Glomerular visceral epithelial cell (primary cell): Measurements from ENCODE around the gene FGG.
"Not testable (repeated sequence)": the region's sequence is repeated elsewhere in the genome, so short reads cannot be mapped to it uniquely, and the experiment has no call there.

ENCODE experiments used
- DNase-seq: peaks from one replicate; pipeline ENCODE4 v3.0.0-alpha.2; 2016; ENCODE audit errors: extremely low spot score

The FGG gene

DNA sequence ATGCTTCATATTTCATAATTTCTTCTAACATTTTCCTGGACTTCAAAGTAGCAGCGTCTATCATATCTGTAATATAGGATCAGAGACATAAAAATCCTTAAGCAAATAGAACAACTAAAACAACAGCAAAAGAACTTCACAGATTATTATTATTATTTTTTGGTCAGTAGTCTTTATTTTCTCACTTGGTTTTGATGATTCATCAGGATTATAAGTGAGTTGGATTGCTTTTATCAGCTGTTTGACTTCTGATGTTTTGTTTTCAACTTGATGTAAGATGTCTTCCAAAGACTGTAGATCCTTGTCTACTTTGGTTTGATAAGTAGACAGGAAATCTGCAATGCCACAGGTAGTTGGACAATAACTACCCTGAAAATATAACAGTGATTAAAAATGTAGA is 623 bp downstream of the FGG start:
- no peak for DNase-seq

DNA sequence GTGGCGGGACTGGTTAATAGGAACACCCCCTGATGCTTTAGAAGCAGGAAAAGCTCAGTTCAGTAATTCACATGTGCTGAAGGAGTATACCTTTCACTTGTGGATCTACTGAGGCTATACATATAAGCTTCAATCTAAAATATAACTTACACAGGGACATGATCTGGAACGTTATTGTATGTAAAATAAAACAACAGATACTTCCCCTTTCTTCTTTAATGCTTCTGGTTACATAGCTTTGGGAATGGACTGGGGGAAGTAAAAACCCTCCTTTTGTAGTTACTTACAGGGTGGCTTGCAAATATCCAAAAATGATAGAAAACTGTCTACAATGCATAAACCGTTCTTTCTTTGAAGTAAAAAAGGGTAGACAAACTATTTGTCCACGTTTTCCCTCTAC is 1.9 kb downstream of the FGG start:
- no peak for DNase-seq

DNA sequence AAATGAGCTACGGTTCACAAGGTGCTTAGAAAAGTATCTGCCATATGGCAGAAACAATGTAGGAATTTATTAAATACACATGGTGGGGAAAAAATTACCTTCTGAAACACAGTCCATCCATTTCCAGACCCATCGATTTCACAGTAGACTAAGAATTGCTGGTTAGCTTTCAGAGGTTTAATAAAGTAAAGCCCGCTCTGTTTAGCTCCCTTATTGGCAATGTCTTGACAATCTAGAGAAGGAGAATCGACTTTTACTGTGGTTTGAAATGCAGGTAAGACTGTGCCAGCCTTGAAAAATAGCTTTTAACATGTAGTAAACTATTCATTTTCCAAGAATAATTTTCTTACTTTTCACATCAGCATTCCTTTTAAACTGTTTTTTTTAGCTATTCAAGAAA is 2.9 kb downstream of the FGG start:
- no peak for DNase-seq

DNA sequence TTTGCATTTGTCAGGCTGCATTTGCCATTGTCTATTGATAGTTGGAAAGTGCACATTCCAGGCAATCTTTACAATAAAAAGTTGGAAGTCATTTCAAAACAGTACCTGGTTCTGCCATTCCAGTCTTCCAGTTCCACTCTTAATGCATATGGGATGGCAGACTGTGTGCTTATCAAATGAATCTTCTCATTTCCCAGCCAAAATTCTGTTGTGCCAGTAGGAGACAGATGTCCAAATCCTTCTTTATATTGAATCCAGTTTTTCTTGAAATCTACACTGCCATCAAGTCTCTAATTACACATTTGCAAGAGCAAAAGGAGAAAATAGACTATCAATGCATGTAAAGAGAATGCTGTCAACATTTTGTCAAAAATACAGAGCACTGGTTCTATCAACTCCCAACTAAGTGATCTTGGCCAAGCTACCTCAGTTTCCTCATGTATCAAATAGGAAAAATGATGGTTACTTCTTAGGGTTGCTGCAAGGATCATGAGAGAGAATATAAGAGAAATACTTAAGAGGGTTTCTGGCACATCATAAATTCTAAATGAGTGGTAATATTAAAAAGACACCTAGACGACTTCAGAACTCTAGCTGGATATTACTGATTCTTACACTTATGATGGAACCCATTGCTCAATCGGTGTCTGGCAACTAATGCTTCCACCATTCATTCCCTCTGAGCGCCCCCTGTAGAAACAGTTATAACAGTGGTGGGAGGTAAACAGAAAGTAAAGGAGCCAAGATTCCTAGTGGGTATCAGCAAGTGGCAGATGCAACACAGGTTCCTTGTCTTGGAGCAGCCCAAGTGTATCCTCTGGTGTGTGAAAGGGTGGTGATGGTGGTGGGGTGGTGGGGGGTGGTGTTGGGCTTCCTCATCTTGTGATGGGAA is 3.8 kb downstream of the FGG start:
- no peak for DNase-seq

DNA sequence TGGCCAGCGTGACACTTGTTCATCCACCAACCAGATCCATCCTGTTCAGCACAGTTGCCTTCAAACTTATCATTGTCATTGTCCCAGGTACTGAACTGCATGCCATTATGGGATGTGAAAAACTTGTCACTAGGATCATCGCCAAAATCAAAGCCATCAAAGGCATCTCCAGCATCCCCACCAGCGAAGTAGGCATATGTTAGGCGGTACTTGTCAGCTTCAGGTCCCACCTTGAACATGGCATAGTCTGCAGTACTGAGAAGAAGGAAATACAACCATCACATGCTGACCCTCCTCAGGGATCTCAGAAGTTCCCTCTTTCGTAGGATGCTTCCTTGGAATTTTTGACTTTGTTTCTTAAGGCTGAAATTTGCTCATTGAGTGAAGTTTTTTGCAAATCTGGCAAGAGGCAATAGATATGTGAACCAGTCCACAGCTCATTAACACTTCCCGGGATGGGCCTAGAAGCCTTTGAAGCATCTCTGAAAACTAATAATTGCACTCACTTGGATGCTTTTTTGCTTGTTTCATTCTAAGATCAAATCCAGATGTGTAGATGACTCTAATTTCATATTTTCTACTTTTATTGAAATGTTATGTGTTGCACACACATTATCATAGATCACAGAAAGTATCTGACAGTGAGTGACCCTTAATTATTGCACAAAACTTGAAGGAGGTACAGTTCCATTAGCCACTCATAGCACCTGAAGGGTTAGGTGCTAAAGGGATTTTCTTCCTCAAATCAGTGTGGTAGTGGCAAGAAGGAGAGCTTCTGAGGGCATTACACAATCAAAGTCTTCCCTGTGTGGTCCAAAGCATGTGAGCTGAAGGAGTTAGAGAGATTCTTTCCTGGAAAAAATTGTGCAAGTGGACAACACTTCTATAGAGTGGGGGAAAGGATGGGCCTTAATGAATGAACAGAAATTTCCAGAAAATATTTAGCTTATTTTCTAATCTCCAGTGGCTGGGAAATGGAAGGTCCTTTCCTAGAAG is 5.4 kb downstream of the FGG start:
- DNase-seq: no peak

- no peak for DNase-seq
Observed at GRCh38 chr4:154604696-154605200, 7.7 kb downstream of the FGG start.

DNA sequence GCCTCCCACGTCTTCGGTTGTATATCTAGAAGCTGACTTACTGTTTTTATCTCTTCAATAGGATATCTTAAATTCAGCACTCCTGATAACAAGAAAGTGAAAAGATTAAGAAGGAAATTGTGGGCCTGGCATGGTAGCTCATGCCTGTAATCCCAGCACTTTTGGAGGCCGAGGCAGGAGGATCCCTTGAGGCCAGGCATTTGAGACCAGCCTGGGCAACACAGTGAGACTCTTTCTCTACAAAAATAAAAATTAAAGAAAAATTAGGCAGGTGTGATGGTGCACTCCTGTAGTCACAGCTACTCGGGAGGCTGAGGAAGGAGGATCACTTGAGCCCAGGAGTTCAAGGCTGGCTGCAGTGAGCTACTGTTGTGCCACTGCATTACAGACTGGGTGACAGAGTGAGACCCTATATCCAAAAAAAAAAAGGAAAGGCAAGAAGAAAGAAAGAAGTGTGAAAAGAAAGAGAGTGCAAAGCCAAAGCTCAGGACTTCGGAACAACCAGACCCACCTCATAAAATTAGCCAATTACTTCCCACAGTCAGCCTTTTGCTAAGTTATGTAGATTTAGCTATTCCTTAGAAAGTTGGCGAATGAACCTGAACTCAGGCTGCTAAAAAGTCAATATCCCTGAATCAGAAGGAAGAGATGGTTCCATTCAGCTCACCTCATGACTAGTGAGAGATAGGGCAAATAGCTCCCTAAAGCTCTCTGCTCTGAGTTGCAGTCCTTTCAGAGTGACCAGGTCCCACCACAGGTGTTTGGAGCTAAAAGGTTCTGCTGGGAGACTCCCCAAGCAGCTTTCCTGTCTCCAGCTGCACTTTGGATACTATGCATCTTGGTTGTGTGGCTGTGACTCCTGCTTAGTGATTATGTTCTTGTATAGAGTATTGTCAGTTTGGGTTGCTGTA is 9.2 kb downstream of the FGG start:
- DNase-seq: no peak

DNA sequence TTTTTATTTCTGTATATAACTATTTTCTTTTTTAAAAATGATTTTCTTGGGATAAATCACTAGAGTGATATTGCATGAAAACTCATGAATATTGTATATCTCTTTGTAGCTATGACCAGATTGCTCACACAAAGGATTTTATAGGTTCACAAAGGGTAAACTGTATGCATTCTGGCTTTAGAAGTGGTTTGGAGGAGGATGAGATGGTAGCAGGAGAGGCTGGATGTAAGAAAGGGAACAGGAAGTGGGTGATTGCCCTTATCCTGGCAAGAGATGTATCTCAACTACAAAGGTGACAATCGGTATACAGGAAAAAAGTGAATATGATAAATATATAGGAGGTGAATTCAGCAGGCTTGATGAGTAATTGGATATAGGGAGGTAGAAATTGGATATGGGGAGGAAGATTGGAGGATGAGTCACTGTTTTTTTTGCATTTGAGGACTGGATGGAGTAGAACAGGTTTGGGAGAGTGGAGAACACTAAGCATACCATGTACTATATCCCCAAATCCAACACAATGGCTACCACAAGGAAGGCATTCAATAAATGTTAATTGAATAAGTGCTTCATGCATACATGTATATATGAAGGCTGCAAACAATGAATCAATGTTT is 9.9 kb downstream of the FGG start:
- DNase-seq: no peak

DNA sequence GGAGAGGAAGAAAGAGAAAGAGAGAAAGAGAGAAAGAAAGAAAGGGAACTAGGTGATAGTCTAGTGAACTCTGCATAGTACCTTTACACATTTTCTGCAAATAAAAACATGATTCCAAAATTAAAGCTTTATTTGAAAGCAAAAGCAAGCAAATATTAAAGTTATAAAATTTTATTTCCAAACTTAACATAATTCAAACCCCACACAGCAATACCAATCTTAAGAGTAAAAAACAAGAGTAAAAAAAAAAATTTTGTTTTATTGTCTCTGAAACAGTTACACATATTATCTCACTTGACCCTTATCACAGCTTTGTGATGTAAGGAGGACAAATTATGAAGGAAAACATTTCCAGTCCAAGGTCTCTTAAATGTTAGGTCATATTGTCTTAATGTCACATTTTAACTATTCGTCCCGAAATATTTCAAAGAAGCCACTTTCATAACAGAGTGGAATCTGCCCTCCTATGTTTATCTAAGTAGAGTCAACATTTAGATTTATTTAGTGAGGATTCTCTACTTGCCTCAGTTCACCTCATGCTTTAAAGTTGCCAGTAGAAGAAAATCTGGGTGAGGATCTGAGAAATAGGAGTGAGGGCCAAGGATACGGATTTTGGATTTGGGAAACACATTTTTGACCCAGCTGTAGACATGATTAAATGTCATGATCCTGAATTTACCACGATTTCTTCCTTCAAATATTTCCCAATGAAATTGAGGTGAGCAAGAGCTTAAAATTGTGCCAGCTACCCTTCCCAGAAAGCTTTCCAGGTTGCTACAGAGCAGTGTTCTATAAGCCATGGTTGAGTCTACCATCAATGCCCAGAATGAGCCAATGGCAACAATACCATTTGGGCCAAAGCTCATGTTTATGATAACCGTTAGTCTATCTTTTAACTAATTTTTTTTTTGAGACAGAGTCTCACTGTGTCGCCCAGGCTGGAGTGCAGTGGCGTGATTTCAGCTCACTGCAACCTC is 14.4 kb downstream of the FGG start:
- no peak for DNase-seq

DNA sequence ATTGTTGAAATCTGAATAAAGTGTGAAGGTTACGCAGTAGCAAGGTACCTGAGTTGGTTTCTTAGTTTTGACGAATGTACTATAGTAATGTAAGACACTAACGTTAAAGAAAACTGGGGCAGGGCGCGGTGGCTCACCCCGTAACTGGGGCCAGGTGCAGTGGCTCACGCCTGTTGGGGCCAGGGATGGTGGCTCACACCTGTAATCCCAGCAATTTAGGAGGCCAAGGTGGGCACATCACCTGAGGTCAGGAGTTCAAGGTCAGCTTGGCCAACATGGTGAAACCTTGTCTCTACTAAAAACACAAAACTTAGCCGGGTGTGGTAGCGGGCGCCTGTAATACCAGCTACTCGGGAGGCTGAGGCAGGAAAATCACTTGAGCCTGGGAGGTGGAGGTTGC is 15.2 kb downstream of the FGG start:
- not testable (repeated sequence) for DNase-seq

DNA sequence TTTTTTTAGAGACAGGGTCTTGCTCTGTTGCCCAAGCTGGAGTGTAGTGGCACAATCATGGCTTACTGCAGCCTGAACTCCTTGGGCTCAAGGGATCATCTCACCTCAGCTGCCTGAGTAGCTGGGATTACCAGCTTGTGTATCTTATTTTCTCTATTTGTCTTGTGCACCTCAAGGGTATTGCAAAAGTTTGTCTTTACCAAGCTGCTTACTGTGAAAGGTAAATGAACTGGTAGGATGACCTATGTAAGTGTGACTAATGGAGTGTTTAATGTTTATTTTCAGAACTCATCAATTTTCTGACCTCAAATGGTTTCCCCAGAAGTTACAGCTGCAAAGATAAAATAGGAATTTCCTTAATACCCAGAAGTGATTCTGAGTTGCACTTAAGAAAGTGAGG is 16.6 kb downstream of the FGG start:
- DNase-seq: peak; percentile 9

DNA sequence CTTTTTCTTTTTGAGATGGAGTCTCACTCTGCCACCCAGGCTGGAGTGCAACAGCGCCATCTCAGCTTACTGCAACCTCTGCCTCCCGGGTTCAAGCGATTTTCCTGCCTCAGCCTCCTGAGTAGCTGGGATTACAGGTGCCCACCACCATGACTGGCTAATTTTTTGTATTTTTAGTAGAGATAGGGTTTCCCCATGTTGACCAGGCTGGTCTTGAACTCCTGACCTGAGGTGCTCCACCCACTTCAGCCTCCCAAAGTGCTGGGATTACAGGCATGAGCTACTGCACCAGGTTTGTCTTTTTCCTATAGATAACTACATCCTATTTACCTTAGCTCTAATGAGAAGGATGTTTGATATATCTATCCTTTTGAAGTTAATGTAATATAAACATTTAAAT is 18.1 kb downstream of the FGG start:
- not testable (repeated sequence) for DNase-seq

GRCh38 chr4:154593868-154594267 is 18.6 kb downstream of the FGG start:
- no peak for DNase-seq

- DNase-seq: no peak
Observed at GRCh38 chr4:154591890-154592289, 20.6 kb downstream of the FGG start.

- DNase-seq: no peak
Observed at GRCh38 chr4:154590329-154591006, 22.0 kb downstream of the FGG start, which contains the start of gene FGA. Gene FGA (minus strand): TSS chr4:154590742. CDS start chr4:154590687, 55 bp downstream.

DNA sequence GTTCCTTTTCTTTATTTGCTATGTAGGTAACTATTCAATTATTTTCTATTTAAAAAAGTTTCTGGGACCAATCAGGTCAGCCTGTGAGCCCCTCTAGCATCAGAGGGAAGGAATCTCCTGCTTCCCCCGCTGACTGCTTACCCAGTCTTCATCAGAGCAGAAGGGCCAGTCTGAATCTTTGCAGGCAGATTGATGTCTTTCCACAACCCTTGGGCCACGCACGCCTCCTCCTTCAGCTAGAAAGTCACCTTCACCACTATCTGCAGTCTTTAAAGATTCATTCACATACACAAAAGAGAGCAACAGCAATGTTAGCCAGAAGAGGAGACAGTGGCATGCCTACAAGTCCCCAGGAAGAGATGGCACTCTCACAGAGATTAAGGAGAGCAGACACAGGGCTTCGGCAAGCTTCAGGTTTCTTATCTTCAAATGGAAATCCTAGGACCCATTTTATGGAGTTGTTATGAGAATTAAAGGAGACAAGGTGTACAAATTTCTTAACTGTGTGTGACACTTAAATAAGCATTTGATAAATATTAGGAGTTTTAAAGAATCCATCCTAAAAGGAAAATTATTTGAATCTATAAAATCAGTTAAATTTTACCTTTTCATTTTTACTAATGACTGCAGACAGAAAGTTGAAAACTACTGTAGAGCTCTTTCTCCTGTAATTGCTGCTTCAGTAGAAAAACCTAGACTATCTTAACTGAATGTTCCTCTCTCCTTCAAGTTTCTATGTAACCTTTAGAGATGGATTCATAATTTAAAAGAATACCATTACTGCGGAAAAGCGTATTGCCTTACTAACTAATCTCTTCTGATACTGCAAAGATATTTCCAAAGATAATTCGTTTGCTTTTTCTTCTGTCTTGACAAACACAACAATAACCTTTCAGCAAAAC is 22.9 kb downstream of the FGG start:
- no peak for DNase-seq

DNA sequence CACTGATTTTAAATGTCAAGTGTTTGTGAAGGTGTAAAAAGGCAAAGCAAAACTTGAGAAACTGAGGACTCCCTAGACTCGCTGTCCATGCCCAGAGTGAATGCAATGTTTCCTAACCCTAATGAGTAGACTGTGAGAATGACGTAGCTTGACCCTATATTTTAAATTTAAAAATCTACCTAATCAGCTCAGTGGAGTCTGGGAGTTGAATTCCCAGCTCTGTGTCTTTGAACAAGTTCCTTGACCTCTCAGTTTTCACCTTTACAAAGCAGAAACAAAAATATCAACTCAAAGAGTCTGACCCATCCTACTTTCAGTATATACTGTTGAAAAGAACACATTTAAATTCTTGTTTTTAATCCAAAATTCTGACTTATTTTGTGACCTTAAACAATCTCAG is 24.3 kb downstream of the FGG start:
- DNase-seq: no peak
